ENCODE data around the gene SPATA13. TPM values are rescaled to one million over a fixed set of nuclear protein-coding genes. Genes with fewer than 3 reads are reported as not detected.
A peak's percentile ranks its signal among the peaks of the same experiment; 100 is the strongest.

SPATA13 gene
- total and polyA plus RNA-seq, 2 donors (not counting 1 experiment from before 2014, with no cell fraction given): 5.7 to 8.3 TPM

DNA sequence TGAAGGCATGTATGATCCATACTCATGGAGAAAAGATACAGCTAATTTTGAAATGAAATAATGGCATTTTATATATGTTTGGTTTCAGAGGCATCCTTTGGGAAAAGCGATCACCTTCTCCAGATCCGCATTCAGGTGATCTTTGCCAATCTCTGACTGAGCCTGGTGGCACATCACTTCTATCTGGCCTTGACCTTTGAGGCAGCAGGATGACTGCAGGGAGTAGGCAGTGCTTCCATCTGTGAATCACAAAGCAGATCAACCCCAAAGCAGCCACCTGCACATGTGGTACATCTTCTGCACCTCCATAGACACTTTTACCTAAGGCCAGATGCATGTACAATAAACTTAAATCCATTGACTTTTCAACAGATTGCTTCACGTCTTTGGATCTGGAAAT is 53.4 kb downstream of the SPATA13 start:
- 95% methylated on average over 3 of the region's 3 CpGs for WGBS (ENCODE audit: insufficient coverage)
- ATAC-seq (ENCODE audit: low read depth): no peak

DNA sequence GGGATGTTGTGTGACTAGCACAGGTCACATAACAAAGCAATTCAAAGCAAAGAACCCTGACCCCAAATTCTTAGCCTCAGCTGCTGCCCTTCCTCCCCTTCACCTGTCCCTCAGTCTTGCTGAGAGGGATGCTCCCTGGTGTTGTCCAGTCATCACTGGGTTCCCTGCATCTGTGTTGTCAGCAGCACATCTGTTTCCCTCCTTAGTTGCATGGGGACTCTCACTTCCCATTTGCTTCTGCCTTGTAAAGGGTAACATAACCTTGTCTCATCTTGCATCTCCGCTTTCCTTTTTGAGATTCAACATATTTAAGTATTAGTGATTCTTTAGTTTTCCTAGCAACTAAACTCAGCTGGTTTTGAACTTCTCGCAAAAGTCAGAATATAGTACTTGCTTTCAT is 54.0 kb downstream of the SPATA13 start:
- H3K27ac ChIP-seq (ENCODE audit: low read length in 2 of 2): peak overlapping the region in 1 of 2 donors; percentile 29
- H3K27me3 Mint-ChIP-seq: no peaks in the 10 kb centered on the region
- peak overlapping the region in 1 of 5 experiments; percentile 5 for H3K4me3 ChIP-seq (ENCODE audit: control extremely low read depth in 1 of 5, extremely low read depth in 1 of 5, insufficient read depth in 1 of 5, low read depth in 2 of 5, low read length in 4 of 5)
- intact Hi-C loops (cut with micrococcal nuclease): no loop called here
- H3K9ac ChIP-seq (ENCODE audit: low read length): peak overlapping the region; percentile 11
- H4K20me1 ChIP-seq (ENCODE audit: control insufficient read depth, insufficient read depth, low read length, poor library complexity, severe bottlenecking): no peaks in the 10 kb centered on the region
- peak overlapping the region; percentile 56 for H3K4me2 ChIP-seq (replicated peaks; ENCODE audit: low read depth, low read length, poor library complexity, severe bottlenecking)
- H3K27me3 ChIP-seq (replicated peaks in 1 of 4; ENCODE audit: control extremely low read depth in 1 of 4, control insufficient read depth in 3 of 4, insufficient read depth in 4 of 4, low read length in 3 of 4): no peaks in the 10 kb centered on the region
- H2AFZ ChIP-seq (ENCODE audit: insufficient read depth, low read depth, low read length, poor library complexity, severe bottlenecking): no peak overlapping the region
- no peaks in the 10 kb centered on the region for H3K36me3 ChIP-seq (replicated peaks in 1 of 2; ENCODE audit: control extremely low read depth in 1 of 2, control insufficient read depth in 1 of 2, extremely low read depth in 1 of 2, insufficient read depth in 2 of 2, low read length in 1 of 2)
- H3K27ac Mint-ChIP-seq: peak overlapping the region; percentile 5
- peak; percentile 66 for ATAC-seq (ENCODE audit: low read depth)
- peak overlapping the region; percentile 49 for H3K4me3 Mint-ChIP-seq
- H3K79me2 ChIP-seq (ENCODE audit: control insufficient read depth, insufficient read depth, low read length): no peaks in the 10 kb centered on the region
- peaks cover 46% of the 10 kb centered on the region for H3K4me1 Mint-ChIP-seq
- WGBS (ENCODE audit: insufficient coverage): no CpG with 5 or more reads among the region's 2 CpGs
- no peaks in the 10 kb centered on the region for H3K9me3 Mint-ChIP-seq (ENCODE audit: insufficient read depth)
- peaks cover 27 to 35% of the 10 kb centered on the region in 2 donors for H3K4me1 ChIP-seq (ENCODE audit: control insufficient read depth in 2 of 2, insufficient read depth in 2 of 2, low read length in 2 of 2)
- DNase-seq: peak; percentile 47
- ChIA-PET CTCF (interaction anchor here (2.7 to 4.4 kb wide), 2 partner anchors 14 to 161 kb away, joined by 12 to 21 read pairs; no protein-coding TSS in a partner anchor), POLR2A (interaction anchor here (0.5 kb wide), 1 partner anchor 369 kb away, joined by 3 read pairs; no protein-coding TSS in a partner anchor)
- peaks cover 0 to 7% (median 0%) of the 10 kb centered on the region in 3 donors for H3K9me3 ChIP-seq (ENCODE audit: control extremely low read depth in 1 of 3, control insufficient read depth in 2 of 3, insufficient read depth in 1 of 3, low read length in 2 of 3)
- no peak for TF ChIP-seq EZH2 (IDR thresholded peaks at IDR 0.05; ENCODE audit: borderline replicate concordance, insufficient read depth, low read depth, low read length, poor library complexity, severe bottlenecking)
- TF ChIP-seq, protein P1, sequence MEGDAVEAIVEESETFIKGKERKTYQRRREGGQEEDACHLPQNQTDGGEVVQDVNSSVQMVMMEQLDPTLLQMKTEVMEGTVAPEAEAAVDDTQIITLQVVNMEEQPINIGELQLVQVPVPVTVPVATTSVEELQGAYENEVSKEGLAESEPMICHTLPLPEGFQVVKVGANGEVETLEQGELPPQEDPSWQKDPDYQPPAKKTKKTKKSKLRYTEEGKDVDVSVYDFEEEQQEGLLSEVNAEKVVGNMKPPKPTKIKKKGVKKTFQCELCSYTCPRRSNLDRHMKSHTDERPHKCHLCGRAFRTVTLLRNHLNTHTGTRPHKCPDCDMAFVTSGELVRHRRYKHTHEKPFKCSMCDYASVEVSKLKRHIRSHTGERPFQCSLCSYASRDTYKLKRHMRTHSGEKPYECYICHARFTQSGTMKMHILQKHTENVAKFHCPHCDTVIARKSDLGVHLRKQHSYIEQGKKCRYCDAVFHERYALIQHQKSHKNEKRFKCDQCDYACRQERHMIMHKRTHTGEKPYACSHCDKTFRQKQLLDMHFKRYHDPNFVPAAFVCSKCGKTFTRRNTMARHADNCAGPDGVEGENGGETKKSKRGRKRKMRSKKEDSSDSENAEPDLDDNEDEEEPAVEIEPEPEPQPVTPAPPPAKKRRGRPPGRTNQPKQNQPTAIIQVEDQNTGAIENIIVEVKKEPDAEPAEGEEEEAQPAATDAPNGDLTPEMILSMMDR (IDR thresholded peaks at IDR 0.05): no peak

More for the DNA sequence above, 53.4 kb downstream of the SPATA13 start:
- peaks cover 0 to 7% (median 0%) of the 10 kb centered on the region in 3 donors for H3K9me3 ChIP-seq (ENCODE audit: control extremely low read depth in 1 of 3, control insufficient read depth in 2 of 3, insufficient read depth in 1 of 3, low read length in 2 of 3)
- H3K27ac ChIP-seq (ENCODE audit: low read length in 2 of 2): no peak overlapping the region
- no peak overlapping the region for H2AFZ ChIP-seq (ENCODE audit: insufficient read depth, low read depth, low read length, poor library complexity, severe bottlenecking)
- intact Hi-C loops (cut with micrococcal nuclease): no loop called here
- H3K4me2 ChIP-seq (replicated peaks; ENCODE audit: low read depth, low read length, poor library complexity, severe bottlenecking): no peak overlapping the region
- ChIA-PET CTCF (interaction anchor here (2.4 to 4.4 kb wide), 2 partner anchors 15 to 161 kb away, joined by 7 to 21 read pairs; no protein-coding TSS in a partner anchor), POLR2A (no interaction called here)
- Mint-ChIP-seq H3K27me3 (no peaks in the 10 kb centered on the region), H3K27ac (no peak overlapping the region), H3K4me1 (peaks cover 46% of the 10 kb centered on the region), H3K4me3 (no peak overlapping the region), H3K9me3 (ENCODE audit: insufficient read depth) (no peaks in the 10 kb centered on the region)
- no peak overlapping the region for H3K9ac ChIP-seq (ENCODE audit: low read length)
- TF ChIP-seq, protein P1 (IDR thresholded peaks at IDR 0.05): no peak
- no peak for TF ChIP-seq EZH2 (IDR thresholded peaks at IDR 0.05; ENCODE audit: borderline replicate concordance, insufficient read depth, low read depth, low read length, poor library complexity, severe bottlenecking)
- H3K27me3 ChIP-seq (replicated peaks in 1 of 4; ENCODE audit: control extremely low read depth in 1 of 4, control insufficient read depth in 3 of 4, insufficient read depth in 4 of 4, low read length in 3 of 4): no peaks in the 10 kb centered on the region
- no peaks in the 10 kb centered on the region for H3K36me3 ChIP-seq (replicated peaks in 1 of 2; ENCODE audit: control extremely low read depth in 1 of 2, control insufficient read depth in 1 of 2, extremely low read depth in 1 of 2, insufficient read depth in 2 of 2, low read length in 1 of 2)
- H3K79me2 ChIP-seq (ENCODE audit: control insufficient read depth, insufficient read depth, low read length): no peaks in the 10 kb centered on the region
- H3K4me1 ChIP-seq (ENCODE audit: control insufficient read depth in 2 of 2, insufficient read depth in 2 of 2, low read length in 2 of 2): peaks cover 27 to 35% of the 10 kb centered on the region in 2 donors
- H4K20me1 ChIP-seq (ENCODE audit: control insufficient read depth, insufficient read depth, low read length, poor library complexity, severe bottlenecking): no peaks in the 10 kb centered on the region
- DNase-seq: no peak
- no peak overlapping the region for H3K4me3 ChIP-seq (ENCODE audit: control extremely low read depth in 1 of 5, extremely low read depth in 1 of 5, insufficient read depth in 1 of 5, low read depth in 2 of 5, low read length in 4 of 5)

All from B cell (primary cell).